Measurements from ENCODE around the gene TESK2. TPM values are rescaled to one million over a fixed set of nuclear protein-coding genes. Genes with fewer than 3 reads are reported as not detected.

Gene TESK2
- total and polyA plus RNA-seq, 2 of the 8 experiments (the other 6 are each of a cell fraction or from before 2014, with no cell fraction given) = 10.8 to 12.6 TPM

DNA sequence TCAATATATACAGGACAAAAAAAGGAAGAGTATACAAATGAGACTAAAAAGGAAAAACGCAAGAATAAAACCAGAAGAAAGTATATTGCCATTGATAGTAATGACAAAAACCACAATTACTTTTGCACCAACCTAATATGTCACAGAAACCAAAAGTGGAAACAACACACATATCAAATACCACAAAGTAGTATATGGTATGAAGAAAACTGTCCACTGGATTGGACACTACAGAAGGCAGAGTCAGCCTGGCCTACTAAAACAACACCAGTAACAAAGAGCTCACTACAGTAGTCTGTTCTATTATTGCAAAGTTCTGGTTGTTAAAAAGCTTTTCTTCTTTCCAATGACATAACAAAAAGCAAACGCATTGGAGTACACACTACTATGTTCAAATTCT lies 17.7 kb downstream of the TESK2 start (continued):
- TF ChIP-seq GABPA (IDR thresholded peaks at IDR 0.05; ENCODE audit: borderline replicate concordance, insufficient read depth, low read length) = no peak
- TF ChIP-seq SP1 (IDR thresholded peaks at IDR 0.05; ENCODE audit: low read depth, low read length) = no peak
- no peak for TF ChIP-seq GTF2F1 (IDR thresholded peaks at IDR 0.05; ENCODE audit: borderline replicate concordance, low read depth, low read length)
- no peak for TF ChIP-seq TBP (IDR thresholded peaks at IDR 0.05; ENCODE audit: low read depth, low read length)
- no peak for TF ChIP-seq SP4 (IDR thresholded peaks at IDR 0.05; ENCODE audit: low read length)
- no peak for TF ChIP-seq CBX5 (IDR thresholded peaks at IDR 0.05; ENCODE audit: low read depth, low read length)
